Activated naive CD4-positive, alpha-beta T cell treated with anti-CD3 and anti-CD28 coated beads, Interleukin-2, amount 50 U/mL, for 16 hours (primary cell): Measurements from ENCODE around the gene DNER.

Experiments used
- DNase-seq: peaks from one replicate; pipeline ENCODE4 v3.0.0-alpha.2; 2020

The DNER gene

GRCh38 chr2:229314117-229314516, 400.2 kb downstream of the DNER start:
- no peak for DNase-seq

- no peak for DNase-seq
Observed at GRCh38 chr2:229313591-229313990, 400.8 kb downstream of the DNER start.
